ENCODE measurements around the gene ROPN1B. TPM values are rescaled to one million over a fixed set of nuclear protein-coding genes. Genes with fewer than 3 reads are reported as not detected.
"Not testable (repeated sequence)": the region's sequence is repeated elsewhere in the genome, so short reads cannot be mapped to it uniquely, and the experiment has no call there.

ROPN1B gene
- total RNA-seq, 1 donor from 2014 or later, result not detected

GRCh38 chr3:125935252-125935874 is 33.6 kb upstream of the ROPN1B start:
- DNase-seq (ENCODE audit: low spot score); H3K4me1 Mint-ChIP-seq (ENCODE audit: low read depth); H3K27ac Mint-ChIP-seq; H3K36me3 Mint-ChIP-seq (ENCODE audit: low read depth); intact Hi-C loops (cut with micrococcal nuclease); H3K9me3 Mint-ChIP-seq; H3K27me3 Mint-ChIP-seq (ENCODE audit: low read depth); H3K4me3 Mint-ChIP-seq (ENCODE audit: low read depth): not testable (repeated sequence)

DNA sequence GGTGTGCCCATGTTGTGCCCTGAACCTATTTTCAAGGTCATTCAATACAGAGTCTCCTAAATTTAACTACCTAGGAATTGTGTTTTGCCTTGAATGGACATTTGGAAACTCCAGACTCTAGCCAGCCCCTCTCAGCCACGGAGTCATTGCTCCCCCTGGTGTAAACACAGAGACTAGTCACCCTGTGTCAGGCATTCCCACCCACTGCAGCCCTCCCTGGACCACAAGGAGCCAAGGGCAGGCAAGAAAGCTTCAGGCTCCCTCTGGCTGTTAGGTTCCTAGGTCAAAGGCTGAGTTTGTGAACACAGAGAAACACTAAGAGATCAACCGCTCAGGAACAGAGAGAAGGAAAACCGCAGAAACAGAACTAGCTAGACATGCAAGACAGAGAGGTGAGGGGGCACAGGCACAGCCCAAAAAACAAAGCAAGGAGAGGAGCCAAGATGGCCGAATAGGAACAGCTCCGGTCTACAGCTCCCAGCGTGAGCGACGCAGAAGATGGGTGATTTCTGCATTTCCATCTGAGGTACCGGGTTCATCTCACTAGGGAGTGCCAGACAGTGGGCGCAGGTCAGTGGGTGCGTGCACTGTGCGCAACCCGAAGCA is 32.7 kb upstream of the ROPN1B start:
- H3K27ac Mint-ChIP-seq; H3K27me3 Mint-ChIP-seq (ENCODE audit: low read depth); H3K4me3 Mint-ChIP-seq (ENCODE audit: low read depth); H3K4me1 Mint-ChIP-seq (ENCODE audit: low read depth); DNase-seq (ENCODE audit: low spot score); intact Hi-C loops (cut with micrococcal nuclease); H3K36me3 Mint-ChIP-seq (ENCODE audit: low read depth); H3K9me3 Mint-ChIP-seq: not testable (repeated sequence)

DNA sequence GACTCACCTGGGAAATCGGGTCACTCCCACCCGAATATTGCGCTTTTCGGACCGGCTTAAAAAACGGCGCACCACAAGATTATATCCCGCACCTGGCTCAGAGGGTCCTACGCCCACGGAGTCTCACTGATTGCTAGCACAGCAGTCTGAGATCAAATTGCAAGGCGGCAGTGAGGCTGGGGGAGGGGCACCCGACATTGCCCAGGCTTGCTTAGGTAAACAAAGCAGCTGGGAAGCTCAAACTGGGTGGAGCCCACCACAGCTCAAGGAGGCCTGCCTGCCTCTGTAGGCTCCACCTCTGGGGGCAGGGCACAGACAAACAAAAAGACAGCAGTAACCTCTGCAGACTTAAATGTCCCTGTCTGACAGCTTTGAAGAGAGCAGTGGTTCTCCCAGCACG is 32.1 kb upstream of the ROPN1B start:
- DNase-seq (ENCODE audit: low spot score); H3K9me3 Mint-ChIP-seq; intact Hi-C loops (cut with micrococcal nuclease); H3K27ac Mint-ChIP-seq; H3K36me3 Mint-ChIP-seq (ENCODE audit: low read depth); H3K4me3 Mint-ChIP-seq (ENCODE audit: low read depth); H3K4me1 Mint-ChIP-seq (ENCODE audit: low read depth); H3K27me3 Mint-ChIP-seq (ENCODE audit: low read depth): not testable (repeated sequence)

DNA sequence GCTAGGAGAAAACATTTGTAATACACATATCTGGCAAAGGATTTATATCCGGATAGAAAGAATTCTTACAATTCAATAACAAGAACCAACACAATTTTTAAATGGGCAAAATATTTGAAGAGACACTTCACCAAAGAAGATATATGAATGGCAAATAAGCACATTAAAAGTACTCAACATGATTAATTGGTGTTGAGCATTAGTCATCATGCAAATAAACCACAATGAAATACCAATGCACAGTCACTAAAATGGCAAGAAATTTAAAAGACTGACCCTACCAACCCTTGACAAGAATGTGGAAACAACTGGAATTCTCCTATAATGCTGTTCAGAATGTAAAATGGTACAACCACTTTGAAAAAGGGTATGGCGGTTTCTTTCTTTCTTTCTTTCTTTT is 21.2 kb upstream of the ROPN1B start:
- H3K27ac Mint-ChIP-seq; H3K4me1 Mint-ChIP-seq (ENCODE audit: low read depth); H3K4me3 Mint-ChIP-seq (ENCODE audit: low read depth); intact Hi-C loops (cut with micrococcal nuclease); DNase-seq (ENCODE audit: low spot score); H3K36me3 Mint-ChIP-seq (ENCODE audit: low read depth); H3K9me3 Mint-ChIP-seq: not testable (repeated sequence)
- peaks cover 32% of the 10 kb centered on the region for H3K27me3 Mint-ChIP-seq (ENCODE audit: low read depth)

GRCh38 chr3:125948901-125949300 is 20.1 kb upstream of the ROPN1B start:
- intact Hi-C loops (cut with micrococcal nuclease); H3K9me3 Mint-ChIP-seq; H3K4me1 Mint-ChIP-seq (ENCODE audit: low read depth); H3K27ac Mint-ChIP-seq; H3K4me3 Mint-ChIP-seq (ENCODE audit: low read depth); H3K36me3 Mint-ChIP-seq (ENCODE audit: low read depth); DNase-seq (ENCODE audit: low spot score): not testable (repeated sequence)
- H3K27me3 Mint-ChIP-seq (ENCODE audit: low read depth), result peaks cover 34% of the 10 kb centered on the region

- intact Hi-C loops (cut with micrococcal nuclease); H3K36me3 Mint-ChIP-seq (ENCODE audit: low read depth): not testable (repeated sequence)
Measured at GRCh38 chr3:125951176-125951575, 17.8 kb upstream of the ROPN1B start.

GRCh38 chr3:125957020-125957419 is 12.0 kb upstream of the ROPN1B start:
- H3K27me3 Mint-ChIP-seq (ENCODE audit: low read depth), result peaks cover 22% of the 10 kb centered on the region
- intact Hi-C loops (cut with micrococcal nuclease); H3K27ac Mint-ChIP-seq; H3K9me3 Mint-ChIP-seq; H3K4me3 Mint-ChIP-seq (ENCODE audit: low read depth); H3K36me3 Mint-ChIP-seq (ENCODE audit: low read depth); H3K4me1 Mint-ChIP-seq (ENCODE audit: low read depth); DNase-seq (ENCODE audit: low spot score): not testable (repeated sequence)

More at GRCh38 chr3:125951176-125951575, 17.8 kb upstream of the ROPN1B start:
- not testable (repeated sequence) for DNase-seq (ENCODE audit: low spot score); H3K4me1 Mint-ChIP-seq (ENCODE audit: low read depth); H3K4me3 Mint-ChIP-seq (ENCODE audit: low read depth); H3K9me3 Mint-ChIP-seq; H3K27ac Mint-ChIP-seq
- peaks cover 26% of the 10 kb centered on the region for H3K27me3 Mint-ChIP-seq (ENCODE audit: low read depth)

DNA sequence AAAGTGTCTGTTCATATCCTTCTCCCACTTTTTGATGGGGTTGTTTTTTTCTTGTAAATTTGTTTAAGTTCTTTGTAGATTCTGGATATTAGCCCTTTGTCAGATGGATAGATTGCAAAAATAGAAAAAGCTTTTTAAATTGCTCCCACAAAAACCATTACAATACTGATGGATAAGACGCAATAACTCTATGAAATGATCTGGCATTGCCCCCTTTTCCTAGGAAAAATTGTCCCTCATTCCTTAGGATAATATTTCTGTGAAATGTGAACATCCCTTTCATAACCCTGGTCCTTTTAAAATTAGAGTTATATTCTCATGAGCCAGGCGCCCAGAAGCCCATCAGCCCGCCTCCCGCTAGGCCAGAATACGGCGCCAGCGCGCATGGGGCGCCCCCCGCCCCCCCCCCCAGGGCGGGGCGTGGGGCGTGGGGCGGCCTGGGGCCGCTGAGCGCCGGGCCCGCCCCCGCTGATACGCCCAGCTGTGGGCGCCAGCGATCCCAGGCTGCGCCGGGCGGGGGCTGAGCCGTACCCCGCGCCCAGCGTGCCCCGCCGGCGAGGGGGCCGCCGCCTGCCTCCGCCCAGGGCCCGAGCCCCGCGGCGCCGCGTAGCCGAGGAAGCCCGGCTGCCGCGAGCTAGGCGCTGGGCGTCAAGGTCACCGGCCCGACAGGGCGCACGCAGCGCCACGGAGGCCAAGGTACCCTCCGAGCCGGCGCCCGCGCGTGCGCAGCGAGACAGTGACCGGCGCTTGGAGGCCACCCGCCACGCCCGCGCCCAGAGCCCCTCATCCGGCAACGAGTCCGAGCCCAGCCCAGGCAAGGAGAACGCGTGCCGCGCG is 11.1 kb upstream of the ROPN1B start:
- no peak overlapping the region for H3K4me3 Mint-ChIP-seq (ENCODE audit: low read depth)
- H3K4me1 Mint-ChIP-seq (ENCODE audit: low read depth), result no peaks in the 10 kb centered on the region
- no peak overlapping the region for H3K27ac Mint-ChIP-seq
- peaks cover 15% of the 10 kb centered on the region for H3K27me3 Mint-ChIP-seq (ENCODE audit: low read depth)
- no peaks in the 10 kb centered on the region for H3K9me3 Mint-ChIP-seq
- DNase-seq (ENCODE audit: low spot score), result no peak
- H3K36me3 Mint-ChIP-seq (ENCODE audit: low read depth), result no peaks in the 10 kb centered on the region
- intact Hi-C loops (cut with micrococcal nuclease), result no loop called here

DNA sequence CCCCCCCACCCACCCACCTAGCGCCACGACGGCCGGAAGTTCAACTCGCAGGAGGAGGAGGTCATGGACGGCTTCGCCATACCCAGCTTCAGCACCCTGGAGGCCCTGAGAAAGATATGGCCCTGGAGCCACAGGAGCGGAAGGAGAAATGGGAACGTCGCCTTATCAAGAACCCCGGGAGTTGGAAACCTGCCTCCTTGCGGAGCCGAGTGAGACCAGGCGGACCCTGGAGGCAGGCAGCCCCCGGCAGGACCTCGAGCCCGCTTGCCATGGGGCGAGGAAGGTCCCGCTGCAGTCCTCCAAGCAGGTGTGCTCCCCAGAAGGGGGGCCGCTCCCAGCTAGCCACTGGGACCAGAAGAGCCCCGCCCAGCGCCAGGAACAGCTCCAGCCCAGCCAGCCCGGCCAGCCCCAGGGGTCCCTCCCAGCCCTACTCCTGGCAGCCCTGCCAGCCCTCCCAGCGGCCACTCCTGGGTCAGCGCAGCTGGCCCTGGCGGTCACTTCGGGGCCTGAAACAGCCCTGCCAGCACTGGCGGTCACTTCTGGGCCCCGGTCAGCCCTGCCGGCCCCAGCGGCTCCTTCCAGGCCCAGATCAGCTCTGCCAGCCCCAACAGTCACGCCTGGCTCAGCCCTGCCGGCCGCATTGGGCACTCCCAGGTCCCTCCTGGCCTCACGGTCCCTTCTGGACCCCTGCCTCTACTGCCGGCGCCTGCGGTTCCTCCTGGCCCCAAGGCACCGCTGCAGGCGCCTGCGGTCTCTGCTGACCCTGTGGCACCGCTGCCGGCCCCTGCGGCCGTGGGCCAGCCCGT is 10.3 kb upstream of the ROPN1B start:
- intact Hi-C loops (cut with micrococcal nuclease), result no loop called here
- H3K4me3 Mint-ChIP-seq (ENCODE audit: low read depth), result no peak overlapping the region
- no peak for DNase-seq (ENCODE audit: low spot score)
- no peaks in the 10 kb centered on the region for H3K36me3 Mint-ChIP-seq (ENCODE audit: low read depth)
- H3K27ac Mint-ChIP-seq, result no peak overlapping the region
- H3K27me3 Mint-ChIP-seq (ENCODE audit: low read depth), result peaks cover 13% of the 10 kb centered on the region
- no peaks in the 10 kb centered on the region for H3K9me3 Mint-ChIP-seq
- no peaks in the 10 kb centered on the region for H3K4me1 Mint-ChIP-seq (ENCODE audit: low read depth)

- intact Hi-C loops (cut with micrococcal nuclease), result no loop called here
- no peak for DNase-seq (ENCODE audit: low spot score)
- no peak overlapping the region for H3K4me3 Mint-ChIP-seq (ENCODE audit: low read depth)
- H3K4me1 Mint-ChIP-seq (ENCODE audit: low read depth), result no peaks in the 10 kb centered on the region
- no peaks in the 10 kb centered on the region for H3K9me3 Mint-ChIP-seq
- H3K27me3 Mint-ChIP-seq (ENCODE audit: low read depth), result peaks cover 13% of the 10 kb centered on the region
- no peaks in the 10 kb centered on the region for H3K36me3 Mint-ChIP-seq (ENCODE audit: low read depth)
- no peak overlapping the region for H3K27ac Mint-ChIP-seq
Measured at GRCh38 chr3:125959317-125960065, 9.5 kb upstream of the ROPN1B start.

- Mint-ChIP-seq H3K9me3 (no peaks in the 10 kb centered on the region), H3K4me1 (ENCODE audit: low read depth) (no peaks in the 10 kb centered on the region), H3K4me3 (ENCODE audit: low read depth) (no peak overlapping the region), H3K27me3 (ENCODE audit: low read depth) (peaks cover 13% of the 10 kb centered on the region), H3K27ac (no peak overlapping the region), H3K36me3 (ENCODE audit: low read depth) (no peaks in the 10 kb centered on the region)
- DNase-seq (ENCODE audit: low spot score), result no peak
- intact Hi-C loops (cut with micrococcal nuclease), result no loop called here
Measured at GRCh38 chr3:125960066-125960424, 8.9 kb upstream of the ROPN1B start.

Measured in activated T-helper 2 cell treated with anti-CD3 and anti-CD28 coated beads, Interferon-gamma antibody, Interleukin-2, Interleukin-4, amounts not matched to agents 10 μg/mL and 5 μg/mL and 100 μg/mL, durations not matched to agents 14 hours and 24 hours and 36 hours (primary cell).